Measurements from ENCODE around the gene IGFL2. TPM values are rescaled to one million over a fixed set of nuclear protein-coding genes. Genes with fewer than 3 reads are reported as not detected.

Gene IGFL2
- total and polyA plus RNA-seq, 2 experiments from 2014 or later, result not detected

DNA sequence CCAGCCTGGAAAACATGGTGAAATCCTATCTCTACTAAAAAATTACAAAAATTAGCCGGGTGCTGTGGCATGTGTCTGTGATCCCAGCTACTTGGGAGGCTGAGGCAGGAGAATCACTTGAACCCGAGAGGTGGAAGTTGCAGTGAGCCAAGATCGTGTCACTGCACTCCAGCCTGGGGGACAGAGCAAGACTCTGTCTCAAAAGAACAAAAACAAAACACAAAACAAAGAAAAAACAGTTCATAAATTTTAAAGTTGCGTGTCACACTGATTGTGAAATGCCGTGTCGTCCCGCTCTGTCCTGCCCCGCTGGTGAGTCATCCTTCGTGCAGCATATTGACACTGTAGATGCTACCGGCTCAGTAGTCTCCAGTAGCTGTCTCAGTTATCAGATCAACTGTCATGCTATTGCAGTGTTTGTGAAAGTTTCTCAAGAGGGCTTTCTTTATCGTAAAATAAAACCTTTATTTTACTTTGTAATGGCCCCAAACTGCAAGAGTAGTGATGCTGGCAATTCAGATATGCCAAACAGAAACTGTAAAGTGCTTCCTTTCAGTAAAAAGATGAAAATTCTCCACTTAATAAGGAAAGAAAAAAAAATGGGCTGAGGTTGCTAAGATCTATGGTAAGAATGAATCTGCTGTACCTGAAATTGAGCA lies 45.1 kb downstream of the IGFL2 start (continued):
- TF ChIP-seq, protein P1, sequence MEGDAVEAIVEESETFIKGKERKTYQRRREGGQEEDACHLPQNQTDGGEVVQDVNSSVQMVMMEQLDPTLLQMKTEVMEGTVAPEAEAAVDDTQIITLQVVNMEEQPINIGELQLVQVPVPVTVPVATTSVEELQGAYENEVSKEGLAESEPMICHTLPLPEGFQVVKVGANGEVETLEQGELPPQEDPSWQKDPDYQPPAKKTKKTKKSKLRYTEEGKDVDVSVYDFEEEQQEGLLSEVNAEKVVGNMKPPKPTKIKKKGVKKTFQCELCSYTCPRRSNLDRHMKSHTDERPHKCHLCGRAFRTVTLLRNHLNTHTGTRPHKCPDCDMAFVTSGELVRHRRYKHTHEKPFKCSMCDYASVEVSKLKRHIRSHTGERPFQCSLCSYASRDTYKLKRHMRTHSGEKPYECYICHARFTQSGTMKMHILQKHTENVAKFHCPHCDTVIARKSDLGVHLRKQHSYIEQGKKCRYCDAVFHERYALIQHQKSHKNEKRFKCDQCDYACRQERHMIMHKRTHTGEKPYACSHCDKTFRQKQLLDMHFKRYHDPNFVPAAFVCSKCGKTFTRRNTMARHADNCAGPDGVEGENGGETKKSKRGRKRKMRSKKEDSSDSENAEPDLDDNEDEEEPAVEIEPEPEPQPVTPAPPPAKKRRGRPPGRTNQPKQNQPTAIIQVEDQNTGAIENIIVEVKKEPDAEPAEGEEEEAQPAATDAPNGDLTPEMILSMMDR (conservative IDR thresholded peaks at IDR 0.05; ENCODE audit: low read depth in 2 of 2), result no peak

DNA sequence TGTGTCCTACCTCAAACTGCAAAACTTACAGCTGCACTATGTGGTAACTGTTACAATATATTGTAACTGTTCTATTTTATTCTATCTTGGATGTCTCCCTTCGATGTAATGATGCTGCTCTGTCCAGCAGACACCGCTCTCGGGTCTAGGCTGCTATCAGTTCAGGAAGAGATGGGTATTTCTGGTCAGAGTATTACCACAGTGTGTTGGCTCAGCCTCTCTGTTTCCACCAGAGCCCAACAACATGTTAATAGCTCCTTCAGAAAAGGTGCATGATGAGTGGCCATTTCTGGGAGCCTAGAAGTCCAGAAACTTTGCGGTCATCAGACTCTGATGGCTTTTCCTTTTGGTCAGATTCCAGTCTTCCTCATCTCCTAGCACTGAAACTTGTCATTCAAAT lies 45.6 kb downstream of the IGFL2 start:
- Histone ChIP-seq H3K27ac (ENCODE audit: low read depth) (no peak overlapping the region), H3K4me1 (ENCODE audit: insufficient read depth) (no peaks in the 10 kb centered on the region), H3K9me2 (ENCODE audit: insufficient read depth) (no peaks in the 10 kb centered on the region), H4K20me1 (replicated peaks; ENCODE audit: insufficient read depth) (no peaks in the 10 kb centered on the region; the same call in 1 of the 2 replicates), H3F3A (replicated peaks; ENCODE audit: low read depth) (no peaks in the 10 kb centered on the region), H3K4me2 (no peak overlapping the region), H3K79me2 (replicated peaks; ENCODE audit: insufficient read depth) (no peaks in the 10 kb centered on the region), H3K4me3 (no peak overlapping the region), H3K27me3 (ENCODE audit: insufficient read depth) (no peaks in the 10 kb centered on the region), H2AFZ (no peak overlapping the region), H3K36me3 (ENCODE audit: insufficient read depth) (no peaks in the 10 kb centered on the region)
- Mint-ChIP-seq H3K9me3 (no peaks in the 10 kb centered on the region), H3K27ac (no peak overlapping the region), H3K4me3 (no peak overlapping the region), H3K27me3 (ENCODE audit: insufficient read depth, low read depth, poor library complexity) (peaks cover 6% of the 10 kb centered on the region), H3K36me3 (ENCODE audit: low read depth) (no peaks in the 10 kb centered on the region), H3K4me1 (no peaks in the 10 kb centered on the region)
- no peak for TF ChIP-seq STAT1 (IDR thresholded peaks at IDR 0.05; ENCODE audit: unreplicated experiment)
- no peak for TF ChIP-seq EZH2phosphoT487 (IDR thresholded peaks at IDR 0.05; ENCODE audit: unreplicated experiment)
- TF ChIP-seq, protein P2, sequence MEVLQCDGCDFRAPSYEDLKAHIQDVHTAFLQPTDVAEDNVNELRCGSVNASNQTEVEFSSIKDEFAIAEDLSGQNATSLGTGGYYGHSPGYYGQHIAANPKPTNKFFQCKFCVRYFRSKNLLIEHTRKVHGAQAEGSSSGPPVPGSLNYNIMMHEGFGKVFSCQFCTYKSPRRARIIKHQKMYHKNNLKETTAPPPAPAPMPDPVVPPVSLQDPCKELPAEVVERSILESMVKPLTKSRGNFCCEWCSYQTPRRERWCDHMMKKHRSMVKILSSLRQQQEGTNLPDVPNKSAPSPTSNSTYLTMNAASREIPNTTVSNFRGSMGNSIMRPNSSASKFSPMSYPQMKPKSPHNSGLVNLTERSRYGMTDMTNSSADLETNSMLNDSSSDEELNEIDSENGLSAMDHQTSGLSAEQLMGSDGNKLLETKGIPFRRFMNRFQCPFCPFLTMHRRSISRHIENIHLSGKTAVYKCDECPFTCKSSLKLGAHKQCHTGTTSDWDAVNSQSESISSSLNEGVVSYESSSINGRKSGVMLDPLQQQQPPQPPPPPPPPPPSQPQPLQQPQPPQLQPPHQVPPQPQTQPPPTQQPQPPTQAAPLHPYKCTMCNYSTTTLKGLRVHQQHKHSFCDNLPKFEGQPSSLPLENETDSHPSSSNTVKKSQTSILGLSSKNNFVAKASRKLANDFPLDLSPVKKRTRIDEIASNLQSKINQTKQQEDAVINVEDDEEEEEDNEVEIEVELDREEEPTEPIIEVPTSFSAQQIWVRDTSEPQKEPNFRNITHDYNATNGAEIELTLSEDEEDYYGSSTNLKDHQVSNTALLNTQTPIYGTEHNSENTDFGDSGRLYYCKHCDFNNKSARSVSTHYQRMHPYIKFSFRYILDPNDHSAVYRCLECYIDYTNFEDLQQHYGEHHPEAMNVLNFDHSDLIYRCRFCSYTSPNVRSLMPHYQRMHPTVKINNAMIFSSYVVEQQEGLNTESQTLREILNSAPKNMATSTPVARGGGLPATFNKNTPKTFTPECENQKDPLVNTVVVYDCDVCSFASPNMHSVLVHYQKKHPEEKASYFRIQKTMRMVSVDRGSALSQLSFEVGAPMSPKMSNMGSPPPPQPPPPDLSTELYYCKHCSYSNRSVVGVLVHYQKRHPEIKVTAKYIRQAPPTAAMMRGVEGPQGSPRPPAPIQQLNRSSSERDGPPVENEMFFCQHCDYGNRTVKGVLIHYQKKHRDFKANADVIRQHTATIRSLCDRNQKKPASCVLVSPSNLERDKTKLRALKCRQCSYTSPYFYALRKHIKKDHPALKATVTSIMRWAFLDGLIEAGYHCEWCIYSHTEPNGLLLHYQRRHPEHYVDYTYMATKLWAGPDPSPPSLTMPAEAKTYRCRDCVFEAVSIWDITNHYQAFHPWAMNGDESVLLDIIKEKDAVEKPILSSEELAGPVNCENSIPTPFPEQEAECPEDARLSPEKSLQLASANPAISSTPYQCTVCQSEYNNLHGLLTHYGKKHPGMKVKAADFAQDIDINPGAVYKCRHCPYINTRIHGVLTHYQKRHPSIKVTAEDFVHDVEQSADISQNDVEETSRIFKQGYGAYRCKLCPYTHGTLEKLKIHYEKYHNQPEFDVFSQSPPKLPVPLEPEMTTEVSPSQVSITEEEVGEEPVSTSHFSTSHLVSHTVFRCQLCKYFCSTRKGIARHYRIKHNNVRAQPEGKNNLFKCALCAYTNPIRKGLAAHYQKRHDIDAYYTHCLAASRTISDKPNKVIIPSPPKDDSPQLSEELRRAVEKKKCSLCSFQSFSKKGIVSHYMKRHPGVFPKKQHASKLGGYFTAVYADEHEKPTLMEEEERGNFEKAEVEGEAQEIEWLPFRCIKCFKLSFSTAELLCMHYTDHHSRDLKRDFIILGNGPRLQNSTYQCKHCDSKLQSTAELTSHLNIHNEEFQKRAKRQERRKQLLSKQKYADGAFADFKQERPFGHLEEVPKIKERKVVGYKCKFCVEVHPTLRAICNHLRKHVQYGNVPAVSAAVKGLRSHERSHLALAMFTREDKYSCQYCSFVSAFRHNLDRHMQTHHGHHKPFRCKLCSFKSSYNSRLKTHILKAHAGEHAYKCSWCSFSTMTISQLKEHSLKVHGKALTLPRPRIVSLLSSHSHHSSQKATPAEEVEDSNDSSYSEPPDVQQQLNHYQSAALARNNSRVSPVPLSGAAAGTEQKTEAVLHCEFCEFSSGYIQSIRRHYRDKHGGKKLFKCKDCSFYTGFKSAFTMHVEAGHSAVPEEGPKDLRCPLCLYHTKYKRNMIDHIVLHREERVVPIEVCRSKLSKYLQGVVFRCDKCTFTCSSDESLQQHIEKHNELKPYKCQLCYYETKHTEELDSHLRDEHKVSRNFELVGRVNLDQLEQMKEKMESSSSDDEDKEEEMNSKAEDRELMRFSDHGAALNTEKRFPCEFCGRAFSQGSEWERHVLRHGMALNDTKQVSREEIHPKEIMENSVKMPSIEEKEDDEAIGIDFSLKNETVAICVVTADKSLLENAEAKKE (CRISPR knock-in tag; IDR thresholded peaks at IDR 0.05), result no peak
- TF ChIP-seq NANOG (IDR thresholded peaks at IDR 0.05; ENCODE audit: borderline replicate concordance), result no peak
- TF ChIP-seq EZH2 (IDR thresholded peaks at IDR 0.05; ENCODE audit: low read depth, unreplicated experiment), result no peak
- TF ChIP-seq POLR2AphosphoS5 (IDR thresholded peaks at IDR 0.05; ENCODE audit: low read depth), result no peak
- TF ChIP-seq ZNF331 (CRISPR knock-in tag; IDR thresholded peaks at IDR 0.05; ENCODE audit: low read depth), result no peak
- no peak for TF ChIP-seq JUNB (IDR thresholded peaks at IDR 0.05; ENCODE audit: unreplicated experiment)
- TF ChIP-seq, protein P1 (conservative IDR thresholded peaks at IDR 0.05; ENCODE audit: low read depth in 2 of 2), result no peak
- TF ChIP-seq ZNF114 (CRISPR knock-in tag; IDR thresholded peaks at IDR 0.05), result no peak
- DNase-seq (ENCODE audit: low spot score) (no peak), ATAC-seq (no peak)
